Subcutaneous adipose tissue (tissue), 4 donors: ENCODE results near the gene SLC10A2. TPM values are rescaled to one million over a fixed set of nuclear protein-coding genes. Genes with fewer than 3 reads are reported as not detected.

ENCODE experiments used
- CTCF ChIP-seq: fragments of 450-650 bp; IDR thresholded peaks from one replicate; pipeline ENCODE4 v1.5.1; 2016; ENCODE audit warnings: low read depth, mild to moderate bottlenecking, control low read depth, antibody characterized with exemption, moderate library complexity
- total RNA-seq, 4 donors: library from RNA; depleted of rRNA; stranded (reverse); fragments of >200 nt; gene quantifications; one replicate each; pipeline ENCODE4 v1.1.0, GENCODE V29; 2016

SLC10A2 gene
- total RNA-seq, 4 donors from 2014 or later = not detected

DNA sequence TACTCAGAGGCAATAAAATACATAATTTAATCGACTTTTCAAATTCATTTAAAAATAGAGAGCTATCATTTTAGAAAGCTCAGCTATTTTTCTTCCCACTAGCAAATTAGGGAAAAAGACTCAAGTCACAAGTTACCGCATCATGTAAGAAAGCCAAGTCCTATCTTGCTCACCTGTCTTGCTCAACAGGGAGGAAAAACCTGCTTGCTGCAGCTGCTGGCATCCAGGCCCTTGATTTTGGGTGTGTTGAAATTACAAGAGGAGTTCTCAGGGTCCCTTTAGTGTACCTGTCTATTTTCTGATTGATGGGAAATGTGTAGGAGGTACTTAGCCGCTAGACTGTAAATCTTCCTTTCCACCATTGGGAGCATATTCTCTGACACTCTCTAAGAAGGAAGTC is 22.2 kb downstream of the SLC10A2 start:
- TF ChIP-seq CTCF = no peak

- no peak for TF ChIP-seq CTCF
These were observed 26.2 kb downstream of the SLC10A2 start for GRCh38 chr13:103040006-103040405.

DNA sequence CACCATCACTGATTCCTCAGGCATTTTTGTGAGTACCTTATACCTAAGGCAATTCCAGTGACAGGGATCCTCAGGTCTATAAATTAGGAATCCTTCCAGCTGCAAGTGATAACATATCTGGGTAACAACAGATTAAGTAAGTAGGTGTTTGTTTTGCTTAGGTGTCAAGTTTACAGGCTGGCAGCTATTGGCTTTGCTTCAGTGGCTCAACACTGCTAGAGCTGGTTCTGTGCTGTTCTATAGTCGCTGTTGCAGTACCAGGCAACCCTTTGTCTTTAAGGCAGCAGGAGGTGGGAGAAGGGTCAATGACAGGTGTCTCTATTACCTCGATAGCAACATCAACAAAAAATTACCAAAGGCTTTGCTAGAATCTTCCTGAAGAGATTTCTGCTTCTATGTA is 27.0 kb downstream of the SLC10A2 start:
- TF ChIP-seq CTCF = no peak

- TF ChIP-seq CTCF = no peak
These were observed 29.9 kb downstream of the SLC10A2 start for GRCh38 chr13:103036268-103036667.

DNA sequence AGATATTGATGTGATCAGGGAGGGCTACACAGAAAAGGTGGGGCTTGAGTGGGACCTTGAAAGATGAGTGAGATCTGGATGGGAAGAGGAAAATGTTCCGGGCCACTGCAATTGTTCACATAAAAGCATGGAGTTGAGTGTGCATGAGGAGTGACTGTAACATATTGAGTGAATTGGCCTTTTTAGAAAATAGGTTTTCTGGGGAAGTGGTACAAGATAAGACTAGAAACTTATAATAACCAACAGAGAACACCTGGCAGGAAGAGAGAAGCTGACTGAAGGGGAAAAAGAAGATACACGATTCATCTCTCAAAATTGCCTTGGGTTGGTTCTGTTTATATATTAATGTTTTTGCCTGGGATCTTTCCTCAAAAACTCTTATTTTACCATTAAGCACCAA is 32.2 kb downstream of the SLC10A2 start:
- TF ChIP-seq CTCF = no peak

- no peak for TF ChIP-seq CTCF
These were observed 34.8 kb downstream of the SLC10A2 start for GRCh38 chr13:103031332-103031873.

- no peak for TF ChIP-seq CTCF
These were observed 35.4 kb downstream of the SLC10A2 start for GRCh38 chr13:103030776-103031175.
